22Rv1 (cell line): ENCODE results near the gene TMIGD3.

Experiments
- CTCF ChIP-seq: fragments of 450-650 bp; IDR thresholded peaks from 2 replicates; pipeline ENCODE4 v1.5.1; 2017; ENCODE audit warnings: mild to moderate bottlenecking
- ZFX ChIP-seq: fragments of 450-650 bp; IDR thresholded peaks from 2 replicates; pipeline ENCODE4 v1.6.1; 2017; ENCODE audit warnings: antibody characterized with exemption, borderline replicate concordance

GRCh38 chr1:111486431-111486830 is 17.0 kb downstream of the TMIGD3 start:
- no peak for TF ChIP-seq CTCF
- TF ChIP-seq ZFX = no peak
